Stimulated activated naive CD4-positive, alpha-beta T cell treated with Interleukin-2 at 50 U/mL for 16 hours (primary cell): ENCODE data around the gene GRID2IP.
"Not testable (repeated sequence)": the region's sequence is repeated elsewhere in the genome, so short reads cannot be mapped to it uniquely, and the experiment has no call there.

Experiments
- DNase-seq: peaks from one replicate; lab custom pipeline; 2025; lab: John Stamatoyannopoulos, UW

Gene GRID2IP

DNA sequence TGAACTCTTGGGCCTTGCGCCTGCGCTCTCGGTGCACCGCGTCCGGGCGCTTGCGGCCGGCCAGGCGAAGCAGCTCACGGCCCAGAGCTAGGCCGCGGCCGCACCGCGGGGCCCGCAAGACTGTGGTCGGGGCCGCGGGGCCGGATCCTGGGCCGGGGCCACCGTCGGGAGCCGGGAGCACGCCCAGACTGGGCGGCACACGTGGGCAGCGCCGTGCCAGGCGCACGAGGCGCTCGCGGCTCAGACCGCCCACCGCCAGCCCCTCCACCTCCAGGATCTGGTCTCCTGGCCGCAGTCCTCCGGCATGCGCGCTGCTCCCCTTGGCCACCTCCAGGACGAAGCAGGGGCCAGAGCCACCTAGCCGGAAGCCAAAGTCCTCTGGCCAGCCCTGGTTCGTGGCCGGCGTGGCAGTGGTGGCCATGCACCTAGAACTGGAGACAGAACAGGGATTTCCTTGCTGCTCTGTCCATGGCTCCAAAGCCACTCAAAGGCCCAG lies at the start of gene GRID2IP:
GRID2IP (minus strand) TSS at position 446 of the 496 bp plus-strand sequence; CDS start at position 421, 25 bp downstream.
- no peak for DNase-seq

DNA sequence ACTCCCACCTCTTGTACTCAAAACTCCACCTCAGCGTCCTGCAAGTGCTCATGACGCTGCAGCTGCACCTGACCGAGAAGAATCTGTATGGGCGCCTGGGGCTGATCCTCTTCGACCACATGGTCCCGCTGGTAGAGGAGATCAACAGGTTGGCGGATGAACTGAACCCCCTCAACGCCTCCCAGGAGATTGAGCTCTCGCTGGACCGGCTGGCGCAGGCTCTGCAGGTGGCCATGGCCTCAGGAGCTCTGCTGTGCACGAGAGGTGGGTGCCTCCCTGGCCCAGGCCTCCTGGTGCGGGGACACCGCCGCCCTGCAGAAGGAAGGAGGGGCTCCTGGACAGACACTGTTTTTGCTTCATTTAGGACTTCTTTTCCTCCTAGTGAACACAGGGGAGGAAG lies 48.8 kb upstream of the GRID2IP start:
- DNase-seq: no peak

DNA sequence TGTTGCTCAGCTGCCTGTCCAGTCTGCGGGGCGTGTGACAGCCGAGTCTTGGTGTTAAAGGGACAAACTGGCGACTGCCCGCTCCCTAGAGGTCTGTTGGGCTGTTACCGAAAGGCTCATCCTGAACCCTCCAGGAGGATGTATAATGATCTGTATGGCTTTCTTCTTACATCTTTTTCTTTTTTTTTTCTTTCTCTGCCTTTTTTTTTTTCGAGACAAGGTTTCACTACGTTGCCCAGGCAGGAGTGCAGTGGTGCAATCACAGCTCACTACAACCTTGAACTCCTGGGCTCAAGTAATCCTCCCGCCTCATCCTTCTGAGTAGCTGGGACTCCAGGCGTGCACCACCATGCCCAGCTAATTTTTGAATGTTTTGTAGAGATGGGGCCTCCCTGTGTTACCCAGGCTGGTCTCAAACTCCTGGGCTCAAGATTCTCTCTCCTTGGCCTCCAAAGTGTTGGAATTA lies 39.4 kb upstream of the GRID2IP start:
- no peak for DNase-seq

DNA sequence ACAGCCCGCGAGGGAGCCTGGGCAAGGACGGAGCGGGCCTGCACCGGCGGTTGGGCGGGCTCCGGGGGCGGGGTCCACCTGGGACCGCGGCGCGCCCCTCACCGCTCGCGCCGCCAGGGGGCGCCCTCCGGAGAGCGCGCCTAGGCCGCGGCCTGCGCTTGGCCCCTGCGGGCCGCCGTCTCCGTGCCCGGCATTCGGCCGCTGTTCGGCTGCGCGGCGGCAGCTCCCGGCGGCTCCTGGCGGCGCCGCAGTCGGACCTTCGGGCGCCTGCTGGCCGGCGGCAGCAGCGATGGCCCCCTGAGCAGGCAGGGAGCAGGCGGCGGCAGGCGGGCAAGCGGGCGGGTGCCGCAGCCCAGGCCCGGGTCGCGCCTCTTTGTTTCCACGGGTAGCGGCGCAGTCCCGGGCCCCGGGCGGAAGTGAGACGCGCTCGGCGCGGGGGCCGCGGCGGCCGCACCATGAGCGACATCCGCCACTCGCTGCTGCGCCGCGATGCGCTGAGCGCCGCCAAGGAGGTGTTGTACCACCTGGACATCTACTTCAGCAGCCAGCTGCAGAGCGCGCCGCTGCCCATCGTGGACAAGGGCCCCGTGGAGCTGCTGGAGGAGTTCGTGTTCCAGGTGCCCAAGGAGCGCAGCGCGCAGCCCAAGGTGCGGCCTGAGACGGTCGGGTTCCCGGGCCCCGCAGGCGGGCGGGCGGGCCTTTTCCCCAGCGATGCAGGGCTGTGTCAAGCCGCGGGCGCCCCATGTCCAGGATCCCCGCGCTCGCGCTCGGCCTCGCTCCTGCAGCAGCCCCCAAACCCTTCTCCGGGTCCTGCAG lies 38.8 kb upstream of the GRID2IP start, which contains the start of gene INTS15:
INTS15 (plus strand) TSS at position 193 of the 816 bp plus-strand sequence; CDS start at position 456, 263 bp downstream.
- peak; percentile 76 for DNase-seq

DNA sequence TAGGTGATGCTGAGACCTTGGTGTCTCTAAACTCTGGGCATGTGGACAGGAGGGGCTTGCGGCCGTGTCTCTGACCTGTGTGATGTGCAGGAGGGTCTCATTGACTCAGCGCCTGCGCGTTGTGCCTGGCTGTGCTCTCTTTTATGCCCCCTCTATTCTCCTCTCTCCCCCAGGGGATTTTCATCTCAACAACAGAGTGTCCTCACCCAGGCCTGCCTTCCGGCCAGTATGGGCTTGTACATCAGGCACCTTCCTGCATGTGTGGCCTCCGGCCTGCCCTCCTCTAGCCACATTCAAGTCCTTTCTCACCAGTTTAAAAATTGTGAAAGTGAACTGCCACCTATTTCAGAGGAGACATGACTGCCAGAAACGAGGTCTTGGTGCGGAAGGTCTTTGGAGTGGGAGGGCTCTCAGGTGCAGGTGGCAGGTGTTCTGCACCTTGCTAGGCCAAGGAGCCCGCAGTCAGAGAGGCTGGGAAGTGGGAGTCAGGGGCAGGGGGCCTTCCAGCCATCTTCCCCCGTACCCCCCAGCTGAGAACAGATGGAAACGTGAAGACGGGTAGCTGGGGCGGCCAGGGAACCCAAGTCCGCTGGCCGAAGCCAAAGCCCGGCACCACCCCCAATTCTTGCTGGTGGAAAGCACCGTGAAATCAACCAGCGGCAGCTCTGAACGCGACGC lies 38.0 kb upstream of the GRID2IP start:
- no peak for DNase-seq

DNA sequence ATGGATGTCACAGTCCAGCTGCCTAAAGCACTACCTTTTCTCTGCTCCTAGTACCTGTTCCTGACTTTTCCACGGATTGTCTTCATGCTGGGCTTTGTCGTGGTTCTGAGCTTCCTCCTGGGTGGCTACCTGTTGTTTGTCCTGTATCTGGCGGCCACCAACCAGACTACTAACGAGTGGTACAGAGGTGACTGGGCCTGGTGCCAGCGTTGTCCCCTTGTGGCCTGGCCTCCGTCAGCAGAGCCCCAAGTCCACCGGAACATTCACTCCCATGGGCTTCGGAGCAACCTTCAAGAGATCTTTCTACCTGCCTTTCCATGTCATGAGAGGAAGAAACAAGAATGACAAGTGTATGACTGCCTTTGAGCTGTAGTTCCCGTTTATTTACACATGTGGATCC lies 37.3 kb upstream of the GRID2IP start:
- DNase-seq: no peak

DNA sequence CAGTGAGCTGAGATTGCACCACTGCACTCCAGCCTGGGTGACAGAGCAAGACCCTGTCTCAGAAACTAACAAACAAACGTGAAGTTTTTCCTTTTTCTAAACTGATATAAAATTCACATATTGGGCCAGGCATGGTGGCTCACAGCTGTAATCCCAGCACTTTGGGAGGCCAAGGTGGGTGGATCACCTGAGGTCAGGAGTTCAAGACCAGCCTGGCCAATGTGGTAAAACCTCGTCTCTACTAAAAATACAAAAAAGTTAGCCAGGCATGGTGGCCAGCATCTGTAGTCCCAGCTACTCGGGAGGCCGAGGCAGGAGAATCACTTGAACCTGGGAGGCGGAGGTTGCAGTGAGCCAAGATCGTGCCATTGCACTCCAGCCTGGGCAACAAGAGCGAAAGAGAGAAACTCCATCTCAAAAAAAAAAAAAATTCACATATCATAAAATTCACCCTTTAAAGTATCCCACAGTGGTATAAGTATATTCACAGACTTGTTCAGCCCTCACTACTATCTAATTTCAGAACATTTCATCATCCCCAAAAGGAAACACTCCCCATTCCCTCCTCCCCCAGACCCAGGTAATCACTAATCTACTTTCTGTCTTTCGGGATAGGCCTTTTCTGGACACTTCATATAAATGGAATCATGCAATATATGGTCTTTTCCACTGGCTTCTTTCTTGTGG lies 34.6 kb upstream of the GRID2IP start:
- not testable (repeated sequence) for DNase-seq

DNA sequence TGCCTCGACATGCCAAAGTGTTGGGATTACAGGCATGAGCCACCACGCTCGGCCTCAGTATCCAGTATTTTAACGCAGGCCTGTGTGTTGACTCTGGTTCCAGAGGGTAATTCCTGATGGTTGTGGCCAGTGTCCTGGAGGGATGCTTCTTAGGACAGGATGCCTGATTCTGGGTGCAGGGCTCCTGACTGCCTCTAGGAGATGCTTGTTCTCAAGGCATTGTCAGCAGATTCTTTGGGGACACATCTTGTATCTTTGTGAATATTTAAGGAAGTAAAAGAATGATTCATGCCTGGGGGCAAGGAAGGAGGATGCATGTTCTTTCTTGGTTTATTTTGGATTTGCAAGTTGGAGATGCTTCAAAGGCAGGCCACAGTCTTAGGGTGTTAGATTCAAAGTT lies 28.2 kb upstream of the GRID2IP start:
- no peak for DNase-seq

DNA sequence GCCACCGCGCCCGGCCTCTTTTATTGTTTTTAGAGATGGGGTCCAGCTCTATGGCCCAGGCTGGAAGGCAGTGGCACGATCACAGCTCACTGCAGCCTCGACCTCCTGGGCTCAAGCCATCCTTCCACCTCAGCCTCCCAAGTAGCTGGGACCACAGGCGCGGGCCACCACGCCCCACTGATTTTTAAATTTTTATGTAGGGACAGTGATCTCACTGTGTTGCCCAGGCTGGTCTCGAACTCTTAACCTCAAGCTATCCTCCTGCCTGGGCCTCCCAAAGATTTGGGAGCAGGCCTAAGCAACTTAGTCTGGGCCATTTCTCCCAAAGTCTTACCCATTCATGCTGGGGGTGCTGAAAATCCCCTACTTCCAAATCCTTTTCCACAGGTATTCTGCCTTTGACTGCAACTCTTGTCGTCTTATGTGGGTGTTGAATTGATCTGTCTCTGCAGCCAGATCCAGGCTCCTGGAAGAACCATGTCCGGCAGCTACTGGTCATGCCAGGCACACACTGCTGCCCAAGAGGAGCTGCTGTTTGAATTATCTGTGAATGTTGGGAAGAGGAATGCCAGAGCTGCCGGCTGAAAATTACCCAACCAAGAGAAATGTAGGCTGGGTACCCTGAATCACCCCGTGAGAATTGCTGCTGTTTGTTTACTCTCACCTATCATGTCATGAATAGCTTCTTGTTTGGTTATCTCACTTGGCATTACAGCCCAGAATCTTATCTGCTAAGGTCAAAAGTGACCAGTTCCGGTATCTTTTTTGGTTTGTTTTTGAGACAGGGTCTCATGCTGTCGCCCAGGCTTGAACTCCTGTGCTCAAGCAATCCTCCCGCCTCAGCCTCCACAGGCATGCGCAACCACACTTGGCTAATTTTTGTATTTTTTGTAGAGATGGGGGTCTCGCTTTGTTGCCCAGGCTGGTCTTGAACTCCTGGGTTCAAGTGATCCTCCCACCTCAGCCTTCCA lies 27.1 kb upstream of the GRID2IP start:
- no peak for DNase-seq

DNA sequence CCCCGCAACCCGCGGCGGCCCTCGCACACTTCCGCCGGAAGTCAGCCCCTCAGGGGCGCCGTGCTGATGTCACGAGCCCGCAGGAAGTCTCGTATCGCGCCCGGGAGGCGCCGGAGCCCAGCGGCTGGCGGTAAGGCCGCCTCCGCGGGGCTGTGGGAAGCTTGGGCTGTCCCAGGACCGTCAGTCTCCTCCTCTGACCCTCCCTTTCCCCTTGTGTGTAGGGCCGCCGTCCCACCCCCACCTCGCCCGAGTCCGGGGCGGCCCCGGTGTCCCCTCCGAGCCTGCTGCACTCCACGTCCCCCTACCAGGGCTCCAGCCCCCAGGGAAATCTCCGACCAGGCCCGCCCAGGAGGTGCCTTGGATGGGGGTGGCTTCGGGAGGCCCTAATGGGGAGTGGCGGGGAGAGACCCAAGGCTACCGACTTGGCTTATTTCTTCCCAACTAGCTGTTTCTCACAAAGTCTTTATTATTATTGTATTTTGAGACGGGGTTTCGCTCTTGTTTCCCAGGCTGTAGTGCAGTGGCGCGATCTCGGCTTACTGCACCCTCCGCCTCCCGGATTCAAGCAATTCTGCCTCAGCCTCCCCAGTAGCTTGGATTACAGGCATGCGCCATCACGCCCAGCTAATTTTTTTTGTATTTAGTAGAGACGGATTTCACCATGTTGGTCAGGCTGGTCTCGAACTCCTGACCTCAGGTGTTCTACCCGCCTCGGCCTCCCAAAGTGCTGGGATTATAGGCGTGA lies 26.3 kb upstream of the GRID2IP start, which contains the start of gene ZDHHC4:
ZDHHC4 (plus strand) TSS at position 86 of the 745 bp plus-strand sequence. CDS start 3,108 bp downstream, outside the sequence.
- peak; percentile 83 for DNase-seq

DNA sequence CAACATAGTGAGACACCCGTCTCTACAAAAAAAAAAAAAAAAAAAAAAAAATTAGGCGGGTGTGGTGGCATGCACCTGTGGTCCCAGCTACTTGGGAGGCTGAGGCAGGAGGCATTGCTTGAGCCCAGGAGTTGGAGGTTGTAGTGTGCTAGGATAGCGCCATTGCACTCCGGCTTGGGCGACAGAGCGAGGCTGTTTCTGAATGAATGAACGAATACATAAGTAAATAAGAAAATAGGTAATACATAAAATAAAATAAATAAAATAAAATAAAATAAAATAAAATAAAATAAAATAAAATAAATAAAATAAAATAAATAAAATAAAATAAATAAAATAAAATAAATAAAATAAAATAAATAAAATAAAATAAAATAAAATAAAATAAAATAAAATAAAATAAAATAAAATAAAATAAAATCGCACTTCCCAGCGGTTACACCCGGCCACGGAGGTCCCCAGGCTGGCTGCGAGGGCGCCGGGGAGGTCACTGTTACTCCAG lies 25.7 kb upstream of the GRID2IP start:
- DNase-seq: not testable (repeated sequence)

DNA sequence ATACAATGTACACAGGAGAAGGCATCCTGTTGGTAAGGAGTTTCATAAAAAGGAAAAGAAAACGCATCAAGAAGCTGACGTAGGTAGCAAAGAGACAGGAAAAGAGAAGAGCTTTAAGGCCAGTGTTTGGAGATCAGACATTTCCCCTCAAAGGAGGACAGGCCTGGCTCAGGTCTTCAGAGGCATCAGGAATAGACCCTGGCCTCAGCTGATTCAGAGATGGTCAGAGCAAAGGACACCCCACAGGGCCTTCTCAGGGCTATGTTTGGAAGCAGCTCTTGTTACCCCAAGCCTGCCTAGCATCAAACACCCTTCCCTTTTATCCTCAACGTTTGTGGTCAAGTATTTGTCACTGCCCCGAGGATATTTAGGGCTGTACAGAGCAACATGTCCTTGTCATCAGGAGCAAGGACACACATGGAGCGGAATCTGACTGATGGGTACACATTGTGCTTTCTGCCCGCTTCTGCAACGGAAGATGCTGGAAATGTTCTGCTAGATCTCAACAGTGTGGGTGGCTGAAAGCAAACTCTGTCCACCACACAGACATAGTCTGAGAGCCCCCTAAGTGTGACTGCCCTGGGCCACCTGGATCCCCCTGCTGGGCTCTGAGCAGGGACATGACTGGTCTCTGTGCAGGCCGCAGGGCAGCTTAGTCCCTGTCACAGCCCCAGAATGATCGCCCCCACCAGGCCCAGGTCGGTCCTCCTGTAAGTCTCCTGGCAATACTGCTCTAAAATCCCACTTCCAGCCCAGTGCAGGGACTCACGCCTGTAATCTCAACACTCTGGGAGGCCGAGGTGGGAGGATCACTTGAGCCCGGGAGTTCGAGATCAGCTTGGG lies 25.0 kb upstream of the GRID2IP start:
- no peak for DNase-seq

DNA sequence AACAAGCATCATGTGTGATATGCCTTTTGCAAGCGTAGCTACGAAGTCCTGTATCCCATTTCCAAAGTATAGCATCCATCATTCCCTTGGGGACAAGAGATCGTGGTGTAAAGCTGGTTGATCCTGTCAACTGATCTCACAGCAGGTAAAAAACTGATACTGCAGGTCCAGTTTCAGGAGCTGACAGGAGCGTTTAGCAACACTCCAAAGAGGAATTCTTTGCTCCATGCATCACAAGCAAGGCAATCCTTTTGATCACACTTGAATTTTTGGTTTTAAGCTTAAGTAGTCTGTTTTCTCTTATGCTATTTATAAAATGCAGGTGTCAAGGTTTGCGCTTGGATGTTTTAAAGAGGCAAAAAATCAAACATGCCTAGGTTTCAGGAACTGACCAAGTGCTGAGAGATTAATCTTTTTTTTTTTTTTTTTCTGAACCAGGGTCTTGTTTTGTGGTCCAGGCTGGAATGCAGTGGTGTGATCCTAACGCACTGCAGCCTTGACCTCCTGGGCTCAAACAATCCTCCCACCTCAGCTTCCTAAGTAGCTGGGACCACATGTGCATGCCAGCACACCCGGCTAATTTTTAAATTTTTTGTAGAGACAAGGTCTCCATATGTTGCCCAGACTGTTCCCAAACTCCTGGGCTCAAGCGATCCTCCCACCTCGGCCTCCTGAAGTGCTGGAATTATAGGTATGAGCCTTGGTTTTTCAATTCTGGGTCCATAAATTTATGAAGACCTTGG lies 24.2 kb upstream of the GRID2IP start:
- no peak for DNase-seq

DNA sequence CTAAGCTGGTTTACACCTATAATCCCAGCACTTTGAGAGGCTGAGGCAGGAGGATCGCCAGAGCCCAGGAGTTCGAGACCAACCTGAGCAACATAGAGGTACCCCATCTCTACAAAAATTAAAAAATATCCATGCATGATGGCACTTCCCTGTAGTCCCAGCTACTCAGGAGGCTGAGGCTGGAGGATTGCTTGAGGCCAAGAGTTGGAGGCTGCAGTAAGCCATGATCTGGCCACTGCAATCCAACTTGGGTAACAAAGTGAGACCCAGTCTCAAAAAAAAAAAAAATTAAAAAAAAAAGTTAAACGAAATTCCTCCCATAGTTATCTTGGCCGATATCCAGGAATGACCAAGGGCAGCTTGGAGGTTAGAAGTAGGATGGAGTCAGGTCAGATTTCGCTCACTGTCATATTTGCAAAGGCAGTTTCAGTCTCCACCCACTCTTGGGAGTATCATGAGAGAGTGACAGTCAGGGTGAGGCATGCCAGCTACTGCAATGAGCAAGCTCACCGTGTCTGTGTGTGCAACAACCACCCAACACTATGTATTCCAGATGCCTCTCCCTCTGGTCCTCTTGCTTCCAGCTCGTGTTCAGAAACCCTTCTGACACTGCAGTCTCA lies 20.0 kb upstream of the GRID2IP start:
- no peak for DNase-seq

DNA sequence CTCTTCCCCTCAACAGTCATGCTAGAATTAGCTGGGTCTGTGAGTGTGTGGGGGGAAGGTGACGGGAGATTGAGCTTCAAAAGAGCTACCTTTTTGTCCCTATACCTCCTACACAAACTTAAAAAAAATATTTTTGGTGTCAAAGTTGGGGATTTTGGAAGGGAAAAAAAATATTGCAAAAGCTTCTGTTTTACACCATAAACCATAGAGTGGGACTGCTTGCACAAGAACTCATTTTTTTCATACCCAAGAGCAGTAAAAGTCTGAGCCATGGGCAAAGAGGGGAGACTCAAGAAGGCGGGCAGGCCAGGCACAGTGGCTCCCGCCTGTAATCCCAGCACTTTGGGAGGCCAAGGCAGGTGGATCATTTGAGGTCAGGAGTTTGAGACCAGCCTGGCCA lies 16.6 kb upstream of the GRID2IP start:
- no peak for DNase-seq

DNA sequence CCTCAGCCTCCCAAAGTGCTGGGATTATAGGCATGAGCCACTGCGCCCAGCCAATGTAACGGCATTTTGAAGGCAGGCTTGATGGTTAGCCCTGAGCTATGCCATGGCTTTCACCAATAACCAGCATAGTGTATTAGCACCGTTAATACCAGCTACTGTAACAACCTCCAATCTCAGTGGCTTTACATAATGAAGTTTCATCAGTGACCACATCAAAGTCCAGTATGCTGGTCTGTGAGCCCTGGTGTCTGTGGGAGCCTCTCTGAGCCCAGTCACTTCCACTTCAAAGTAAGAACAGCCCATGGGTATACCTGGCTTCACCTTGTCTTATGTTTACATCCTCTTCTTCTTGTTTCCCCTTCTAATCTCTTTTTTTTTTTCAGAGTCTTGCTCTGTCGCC lies 14.4 kb upstream of the GRID2IP start:
- DNase-seq: no peak

DNA sequence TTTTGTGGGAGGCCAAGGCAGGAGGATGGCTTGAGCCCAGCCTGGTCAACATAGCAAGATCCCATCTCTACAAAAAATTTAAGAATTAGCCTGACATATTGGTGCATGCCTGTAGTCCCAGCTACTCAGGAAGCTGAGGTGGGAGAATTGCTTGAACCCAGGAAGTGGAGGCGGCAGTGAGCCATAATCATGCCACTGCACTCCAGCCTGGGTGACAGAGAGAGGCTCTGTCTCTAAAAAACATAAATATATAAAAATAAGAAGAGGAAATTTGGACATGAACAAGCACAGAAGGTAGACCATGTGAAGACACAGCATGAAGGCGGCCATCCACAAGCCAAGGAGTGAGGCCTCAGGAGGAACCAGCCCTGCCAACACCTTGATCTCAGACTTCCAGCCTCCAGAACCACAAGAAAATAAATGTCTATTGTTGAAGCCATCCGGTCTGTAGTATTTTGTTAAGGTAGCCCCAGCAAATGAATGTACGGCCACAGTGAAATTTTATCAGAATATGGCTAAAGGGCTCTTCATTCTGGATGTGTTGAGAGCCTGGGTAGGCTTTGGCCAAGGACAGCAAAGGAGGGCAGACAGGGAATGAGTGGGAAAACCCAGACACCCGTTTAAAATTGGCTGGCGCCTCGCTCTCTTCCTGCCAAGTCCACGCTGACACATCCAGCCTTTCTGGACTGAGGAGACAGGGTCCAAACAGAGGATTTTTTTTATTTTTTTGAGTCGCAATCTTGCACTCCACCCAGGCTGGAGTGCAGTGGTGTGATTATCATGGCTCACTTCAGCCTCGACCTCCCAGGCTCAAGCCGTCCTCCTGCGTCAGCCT lies 12.9 kb upstream of the GRID2IP start:
- no peak for DNase-seq
